CD14-positive monocyte (primary cell): Measurements from ENCODE around the gene KRTAP5-10. TPM values are rescaled to one million over a fixed set of nuclear protein-coding genes. Genes with fewer than 3 reads are reported as not detected.

Experiments used
- DNase-seq, 3 donors: peaks; one replicate each; pipeline ENCODE4 v3.0.0-alpha.2; 2011 to 2022
- H2AFZ ChIP-seq: 2 replicates; pipeline ENCODE4 v1.6.0; 2012; ENCODE audit warnings: mild to moderate bottlenecking, low read depth, low read length, inconsistent platforms; ENCODE audit not compliant: insufficient read depth, poor library complexity, severe bottlenecking
- H3K27ac ChIP-seq, 2 donors: 1 replicate in 1 of 2; 2 replicates in 1 of 2; pipeline ENCODE4 v1.5.1; 2012 to 2013; ENCODE audit warnings: low read length in 2 of 2, control low read depth in 1 of 2, inconsistent platforms in 1 of 2, low read depth in 1 of 2, mild to moderate bottlenecking in 1 of 2
- H3K27me3 ChIP-seq, 2 donors: one replicate each; pipeline versions ENCODE4 v1.6.0 to v1.6.1; 2011 to 2013; ENCODE audit warnings: low read length in 2 of 2; ENCODE audit not compliant: control insufficient read depth in 2 of 2, insufficient read depth in 2 of 2
- H3K36me3 ChIP-seq, 2 donors: replicated peaks in 1 of 2; 1 replicate in 1 of 2; 2 replicates in 1 of 2; pipeline versions ENCODE4 v1.5.1 to v1.6.1; 2012 to 2013; ENCODE audit warnings: low read length in 2 of 2, control low read depth in 1 of 2, inconsistent platforms in 1 of 2, mild to moderate bottlenecking in 1 of 2; ENCODE audit not compliant: insufficient read depth in 2 of 2, control insufficient read depth in 1 of 2
- H3K4me1 ChIP-seq, 2 donors: 1 replicate in 1 of 2; 2 replicates in 1 of 2; pipeline versions ENCODE4 v1.5.1 to v1.6.1; 2012 to 2013; ENCODE audit warnings: low read length in 2 of 2, control low read depth in 1 of 2, inconsistent platforms in 1 of 2, mild to moderate bottlenecking in 1 of 2, moderate library complexity in 1 of 2; ENCODE audit not compliant: insufficient read depth in 2 of 2, control insufficient read depth in 1 of 2
- H3K4me2 ChIP-seq: replicated peaks from 2 replicates; pipeline ENCODE3; 2012; ENCODE audit warnings: low read length, moderate library complexity, mild to moderate bottlenecking; ENCODE audit not compliant: poor library complexity, severe bottlenecking; ENCODE audit errors: extremely low read depth
- H3K4me3 ChIP-seq, 3 experiments: fragments of 200-600 bp in 1 of 3; sonication (generic) in 1 of 3; replicated peaks in 1 of 3; 1 replicate in 2 of 3; 2 replicates in 1 of 3; pipeline ENCODE4 v1.5.1; 2011 to 2013; ENCODE audit warnings: low read length in 3 of 3, mild to moderate bottlenecking in 3 of 3, control low read depth in 2 of 3, low read depth in 2 of 3, inconsistent platforms in 1 of 3, moderate library complexity in 1 of 3
- H3K79me2 ChIP-seq: 2 replicates; pipeline ENCODE4 v1.6.0; 2012; ENCODE audit warnings: mild to moderate bottlenecking, control low read depth, inconsistent platforms, low read length, moderate library complexity; ENCODE audit not compliant: insufficient read depth
- H3K9ac ChIP-seq: 2 replicates; pipeline ENCODE4 v1.6.0; 2017; ENCODE audit warnings: low read length, mild to moderate bottlenecking; ENCODE audit not compliant: insufficient read depth, poor library complexity, severe bottlenecking
- H3K9me3 ChIP-seq, 2 donors: replicated peaks in 1 of 2; 1 replicate in 1 of 2; 2 replicates in 1 of 2; pipeline versions ENCODE4 v1.5.1 to v1.6.1; 2012 to 2013; ENCODE audit warnings: low read length in 2 of 2, control low read depth in 1 of 2; ENCODE audit not compliant: control insufficient read depth in 1 of 2, insufficient read depth in 1 of 2
- H4K20me1 ChIP-seq: 2 replicates; pipeline ENCODE4 v1.6.0; 2012; ENCODE audit warnings: mild to moderate bottlenecking, low read length, control low read depth, moderate library complexity; ENCODE audit not compliant: insufficient read depth
- H3K27ac Mint-ChIP-seq, 7 donors: one replicate each; pipeline ENCODE4 v1.8.0; 2020; ENCODE audit warnings: mild to moderate bottlenecking in 7 of 7, mixed read lengths in 7 of 7, moderate library complexity in 6 of 7, inconsistent platforms in 2 of 7
- H3K27me3 Mint-ChIP-seq, 3 donors: one replicate each; pipeline ENCODE4 v1.8.0; 2021 to 2022; ENCODE audit warnings: low read depth in 3 of 3, mild to moderate bottlenecking in 3 of 3, mixed read lengths in 3 of 3, moderate library complexity in 3 of 3, inconsistent platforms in 1 of 3
- H3K36me3 Mint-ChIP-seq, 2 donors: one replicate each; pipeline ENCODE4 v1.8.0; 2020; ENCODE audit warnings: mixed read lengths in 2 of 2, inconsistent platforms in 1 of 2, mild to moderate bottlenecking in 1 of 2
- H3K4me1 Mint-ChIP-seq: one replicate; pipeline ENCODE4 v1.8.0; 2020; ENCODE audit warnings: mild to moderate bottlenecking, mixed read lengths
- H3K4me3 Mint-ChIP-seq, 2 donors: one replicate each; pipeline ENCODE4 v1.8.0; 2020; ENCODE audit warnings: mild to moderate bottlenecking in 2 of 2, mixed read lengths in 2 of 2, moderate library complexity in 1 of 2
- H3K9me3 Mint-ChIP-seq, 7 donors: one replicate each; pipeline ENCODE4 v1.8.0; 2020 to 2022; ENCODE audit warnings: mixed read lengths in 7 of 7, mild to moderate bottlenecking in 6 of 7, moderate library complexity in 6 of 7, inconsistent platforms in 2 of 7
- WGBS: methylation state at CpG from one replicate; pipeline ENCODE4 v1.1.5; 2013; ENCODE audit warnings: missing lambda C conversion rate; ENCODE audit not compliant: insufficient coverage; 5-methylcytosine and 5-hydroxymethylcytosine counted together
- intact Hi-C, 2 donors: fragments of 100-400 bp; cut with micrococcal nuclease; formaldehyde crosslinking; loops; one replicate each; pipeline versions ENCODE4 v1.15.0 to v1.15.1; 2023
- polyA plus RNA-seq, 3 donors: library from polyadenylated mRNA; depleted of rRNA in 1 of 3; unstranded in 2 of 3; stranded (reverse) in 1 of 3; fragments of 300-500 nt in 2 of 3; fragments of >200 nt in 1 of 3; fragmentation: Illumina TruSeq in 2 of 3; gene quantifications; 1 replicate in 2 of 3; 2 replicates in 1 of 3; pipeline ENCODE4 v1.2.3, GENCODE V29; 2012 to 2021
- TF ChIP-seq, protein P1 (sequence below): fragments of 200-600 bp; IDR thresholded peaks from one replicate; pipeline ENCODE4 v1.8.0; 2022; ENCODE audit warnings: antibody characterized with exemption, mild to moderate bottlenecking

Gene KRTAP5-10
- polyA plus RNA-seq, 3 donors: not detected

DNA sequence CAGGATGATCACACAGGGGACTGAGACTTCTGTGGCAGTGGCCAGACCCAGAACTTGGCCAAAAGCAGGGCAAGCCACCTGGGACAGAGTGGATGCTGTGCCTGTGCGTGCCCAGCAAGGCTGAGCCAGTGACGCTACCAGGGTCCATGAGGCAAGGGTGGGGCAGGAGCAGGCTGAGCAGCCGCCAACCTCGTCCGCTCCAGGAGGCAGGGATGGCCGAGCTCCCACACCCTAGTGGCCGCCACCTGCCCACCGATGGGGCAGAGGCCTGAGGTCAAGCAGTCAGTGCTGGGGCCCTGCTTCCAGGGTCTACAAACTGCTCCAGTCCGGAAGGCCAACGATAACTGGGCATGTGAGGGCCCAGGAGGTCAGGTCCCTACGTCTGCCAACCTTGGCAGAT, 9.9 kb upstream of the KRTAP5-10 start:
- no peak for DNase-seq
- TF ChIP-seq, protein P1, sequence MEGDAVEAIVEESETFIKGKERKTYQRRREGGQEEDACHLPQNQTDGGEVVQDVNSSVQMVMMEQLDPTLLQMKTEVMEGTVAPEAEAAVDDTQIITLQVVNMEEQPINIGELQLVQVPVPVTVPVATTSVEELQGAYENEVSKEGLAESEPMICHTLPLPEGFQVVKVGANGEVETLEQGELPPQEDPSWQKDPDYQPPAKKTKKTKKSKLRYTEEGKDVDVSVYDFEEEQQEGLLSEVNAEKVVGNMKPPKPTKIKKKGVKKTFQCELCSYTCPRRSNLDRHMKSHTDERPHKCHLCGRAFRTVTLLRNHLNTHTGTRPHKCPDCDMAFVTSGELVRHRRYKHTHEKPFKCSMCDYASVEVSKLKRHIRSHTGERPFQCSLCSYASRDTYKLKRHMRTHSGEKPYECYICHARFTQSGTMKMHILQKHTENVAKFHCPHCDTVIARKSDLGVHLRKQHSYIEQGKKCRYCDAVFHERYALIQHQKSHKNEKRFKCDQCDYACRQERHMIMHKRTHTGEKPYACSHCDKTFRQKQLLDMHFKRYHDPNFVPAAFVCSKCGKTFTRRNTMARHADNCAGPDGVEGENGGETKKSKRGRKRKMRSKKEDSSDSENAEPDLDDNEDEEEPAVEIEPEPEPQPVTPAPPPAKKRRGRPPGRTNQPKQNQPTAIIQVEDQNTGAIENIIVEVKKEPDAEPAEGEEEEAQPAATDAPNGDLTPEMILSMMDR: no peak
- Histone ChIP-seq H3K4me1 (peaks cover 0 to 4% of the 10 kb centered on the region in 2 donors), H3K4me3 (no peak overlapping the region), H3K27me3 (no peaks in the 10 kb centered on the region), H3K79me2 (no peaks in the 10 kb centered on the region), H3K9me3 (no peaks in the 10 kb centered on the region), H3K27ac (no peak overlapping the region), H2AFZ (no peak overlapping the region), H3K36me3 (no peaks in the 10 kb centered on the region), H3K9ac (no peak overlapping the region), H3K4me2 (no peak overlapping the region), H4K20me1 (no peaks in the 10 kb centered on the region)
- H3K36me3 Mint-ChIP-seq: no peaks in the 10 kb centered on the region
- no peak overlapping the region for H3K27ac Mint-ChIP-seq
- no peak overlapping the region for H3K4me3 Mint-ChIP-seq
- intact Hi-C loops: no loop called here
- H3K9me3 Mint-ChIP-seq: peaks cover 0 to 3% (median 0%) of the 10 kb centered on the region in 7 donors
- H3K27me3 Mint-ChIP-seq: peaks cover 0 to 7% (median 4%) of the 10 kb centered on the region in 3 donors
- peaks cover 7% of the 10 kb centered on the region for H3K4me1 Mint-ChIP-seq
- 97% methylated on average over 10 of the region's 11 CpGs for WGBS

DNA sequence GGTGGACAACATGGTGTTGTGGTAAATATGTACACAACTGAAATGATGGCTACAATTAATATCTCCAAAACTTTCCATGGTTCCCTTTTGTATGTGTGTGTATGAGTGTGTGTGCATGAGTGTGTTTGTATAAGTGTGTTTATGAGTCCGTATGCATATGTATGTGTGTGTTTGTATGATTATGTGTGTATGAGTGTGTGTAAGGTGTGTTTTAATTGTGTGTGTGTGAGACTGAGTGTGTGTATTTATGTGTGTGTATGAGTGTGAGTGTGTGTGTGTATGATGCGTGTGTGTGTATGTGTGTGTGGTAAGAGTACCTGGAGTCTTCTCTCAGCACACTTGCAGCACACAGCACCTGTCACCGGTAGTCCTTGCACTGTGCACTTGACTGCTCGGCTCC, 9.3 kb upstream of the KRTAP5-10 start:
- H4K20me1 ChIP-seq: no peaks in the 10 kb centered on the region
- Mint-ChIP-seq H3K27me3 (peaks cover under 1 to 7% (median 6%) of the 10 kb centered on the region in 3 donors), H3K36me3 (no peaks in the 10 kb centered on the region), H3K27ac (no peak overlapping the region), H3K4me1 (peaks cover 7% of the 10 kb centered on the region), H3K4me3 (no peak overlapping the region), H3K9me3 (peaks cover 0 to 3% (median 0%) of the 10 kb centered on the region in 7 donors)
- TF ChIP-seq, protein P1: no peak
- H3K36me3 ChIP-seq: no peaks in the 10 kb centered on the region
- H3K27me3 ChIP-seq: no peaks in the 10 kb centered on the region
- no peak overlapping the region for H2AFZ ChIP-seq
- peaks cover 0 to 4% of the 10 kb centered on the region in 2 donors for H3K4me1 ChIP-seq
- no peak overlapping the region for H3K27ac ChIP-seq
- H3K4me2 ChIP-seq: no peak overlapping the region
- H3K79me2 ChIP-seq: no peaks in the 10 kb centered on the region
- H3K9ac ChIP-seq: no peak overlapping the region
- WGBS: 94% methylated on average over 1 of the region's 4 CpGs
- intact Hi-C loops: no loop called here
- no peak for DNase-seq
- no peaks in the 10 kb centered on the region for H3K9me3 ChIP-seq
- no peak overlapping the region for H3K4me3 ChIP-seq
